A549 (cell line): ENCODE measurements around the gene TBC1D1. TPM values are rescaled to one million over a fixed set of nuclear protein-coding genes. Genes with fewer than 3 reads are reported as not detected.

Source experiments
- ATAC-seq, 2 experiments: fragments of 200-7000 bp in 1 of 2; fragments of >200 bp in 1 of 2; cut with Nextera tagmentation in 1 of 2; cut with Tn5 transposase in 1 of 2; 3 replicates each; pipeline versions ENCODE4 v1.8.0 to v1.9.1; 2018 to 2020; ENCODE audit warnings: mild to moderate bottlenecking in 1 of 2, moderate library complexity in 1 of 2
- CTCF ChIA-PET: fragments of 300-600 bp; sonication (Branson Sonifier 250); formaldehyde crosslinking; extraction: SDS; loops from one replicate; lab custom pipeline; 2021; ENCODE audit warnings: antibody characterized with exemption, inconsistent platforms; lab: Yijun Ruan, JAX
- POLR2A ChIA-PET: fragments of 350-600 bp; formaldehyde crosslinking; extraction: SDS; loops from one replicate; lab custom pipeline; 2021; ENCODE audit warnings: antibody characterized with exemption, inconsistent platforms; lab: Yijun Ruan, JAX
- DNase-seq, 2 experiments: peaks; one replicate each; pipeline versions ENCODE4 v3.0.0 to v3.0.0-alpha.2; 2011 to 2016; ENCODE audit warnings: low read depth in 1 of 2, low spot score in 1 of 2
- FAIRE-seq: peaks from 2 replicates; lab custom pipeline; 2011; peaks lifted over from hg19 to GRCh38; lab: Jason Lieb, UNC
- H3K27ac ChIP-seq, 2 experiments: fragments of >200 bp; sonication (Bioruptor Twin); formaldehyde crosslinking; 3 replicates each; pipeline ENCODE4 v1.5.1; 2016 to 2017
- H3K4me1 ChIP-seq: fragments of >200 bp; sonication (Bioruptor Twin); formaldehyde crosslinking; 3 replicates; pipeline ENCODE4 v1.6.1; 2016
- H3K4me2 ChIP-seq: fragments of >200 bp; sonication (Bioruptor Twin); formaldehyde crosslinking; 3 replicates; pipeline ENCODE4 v1.6.1; 2016
- H3K4me3 ChIP-seq: fragments of >200 bp; sonication (Bioruptor Twin); formaldehyde crosslinking; 3 replicates; pipeline ENCODE4 v1.5.1; 2016
- H3K9me3 ChIP-seq: fragments of >200 bp; sonication (Bioruptor Twin); formaldehyde crosslinking; 3 replicates; pipeline ENCODE4 v1.6.1; 2016
- ATOH8 ChIP-seq: fragments of 250-450 bp; sonication (Bioruptor Pico); IDR thresholded peaks from 2 replicates; pipeline ENCODE4 v1.5.0; 2020; ENCODE audit warnings: low read depth, mild to moderate bottlenecking, moderate library complexity
- BHLHE40 ChIP-seq: IDR thresholded peaks from 2 replicates; pipeline ENCODE4 v1.6.1; 2012; ENCODE audit warnings: low read depth, low read length, inconsistent platforms
- CBX8 ChIP-seq: fragments of 200-600 bp; sonication (generic); IDR thresholded peaks from 2 replicates; pipeline ENCODE4 v1.6.1; 2016
- CEBPB ChIP-seq, 2 experiments: fragments of >200 bp in 1 of 2; sonication (Bioruptor Twin) in 1 of 2; formaldehyde crosslinking in 1 of 2; IDR thresholded peaks; 2 replicates each; pipeline ENCODE4 v1.6.1; 2012 to 2016
- FOXS1 ChIP-seq: fragments of 250-450 bp; sonication (Bioruptor Pico); IDR thresholded peaks from 2 replicates; pipeline ENCODE4 v1.5.0; 2020; ENCODE audit warnings: mild to moderate bottlenecking, moderate library complexity
- HES2 ChIP-seq: fragments of >200 bp; sonication (Bioruptor Twin); formaldehyde crosslinking; IDR thresholded peaks from 2 replicates; pipeline ENCODE4 v1.6.1; 2016
- HEYL ChIP-seq: fragments of 250-450 bp; sonication (Bioruptor Pico); IDR thresholded peaks from 2 replicates; pipeline ENCODE4 v1.8.0; 2021; ENCODE audit warnings: mild to moderate bottlenecking, moderate library complexity
- HMGXB4 ChIP-seq: fragments of 250-450 bp; sonication (Bioruptor Pico); IDR thresholded peaks from 2 replicates; pipeline ENCODE4 v1.5.0; 2021; ENCODE audit warnings: mild to moderate bottlenecking, moderate library complexity, borderline replicate concordance
- HOXB5 ChIP-seq: fragments of 250-450 bp; sonication (Bioruptor Pico); IDR thresholded peaks from 2 replicates; pipeline ENCODE4 v1.5.0; 2020; ENCODE audit warnings: mild to moderate bottlenecking, moderate library complexity
- JUN ChIP-seq, 2 experiments: fragments of >200 bp; sonication (Bioruptor Twin); formaldehyde crosslinking; IDR thresholded peaks; 2 replicates in 1 of 2; 3 replicates in 1 of 2; pipeline ENCODE4 v1.6.1; 2016 to 2017
- JUNB ChIP-seq: fragments of >200 bp; sonication (Bioruptor Twin); formaldehyde crosslinking; IDR thresholded peaks from 2 replicates; pipeline ENCODE4 v1.6.1; 2016
- MAX ChIP-seq: IDR thresholded peaks from 2 replicates; pipeline ENCODE4 v1.6.1; 2012
- PBX3 ChIP-seq: IDR thresholded peaks from 2 replicates; pipeline ENCODE4 v1.6.1; 2012
- POLR2A ChIP-seq: IDR thresholded peaks from 2 replicates; pipeline ENCODE4 v1.6.1; 2012; ENCODE audit warnings: mild to moderate bottlenecking, low read length
- RAD21 ChIP-seq, 2 experiments: fragments of >200 bp in 1 of 2; sonication (Bioruptor Twin) in 1 of 2; formaldehyde crosslinking in 1 of 2; IDR thresholded peaks in 1 of 2; conservative IDR thresholded peaks in 1 of 2; 2 replicates in 1 of 2; 3 replicates in 1 of 2; pipeline ENCODE4 v1.6.1; 2012 to 2018; ENCODE audit warnings: inconsistent platforms in 1 of 2
- RARB ChIP-seq: fragments of 250-450 bp; sonication (Bioruptor Pico); IDR thresholded peaks from 2 replicates; pipeline ENCODE4 v1.8.0; 2021; ENCODE audit warnings: mild to moderate bottlenecking, moderate library complexity
- REST ChIP-seq: fragments of 200-600 bp; sonication (generic); IDR thresholded peaks from 2 replicates; pipeline ENCODE4 v1.6.1; 2016; ENCODE audit warnings: antibody characterized with exemption, mild to moderate bottlenecking, moderate library complexity
- RFX5 ChIP-seq: fragments of 450-650 bp; IDR thresholded peaks from 2 replicates; pipeline ENCODE4 v1.7.1; 2014; ENCODE audit warnings: antibody characterized with exemption, mild to moderate bottlenecking, moderate library complexity
- SREBF2 ChIP-seq: fragments of 450-650 bp; IDR thresholded peaks from 2 replicates; pipeline ENCODE4 v1.6.1; 2014; ENCODE audit warnings: mild to moderate bottlenecking, moderate library complexity
- USF2 ChIP-seq: fragments of 450-650 bp; IDR thresholded peaks from 2 replicates; pipeline ENCODE4 v1.6.1; 2014; ENCODE audit warnings: antibody characterized with exemption
- ZFP36 ChIP-seq: fragments of 450-650 bp; IDR thresholded peaks from 2 replicates; pipeline ENCODE4 v1.6.1; 2014; ENCODE audit warnings: borderline replicate concordance; ENCODE audit not compliant: partially characterized antibody
- WGBS: methylation state at CpG from one replicate; pipeline ENCODE4 v1.1.6; 2017; ENCODE audit errors: missing lambda C conversion rate; 5-methylcytosine and 5-hydroxymethylcytosine counted together
- polyA plus RNA-seq, 4 experiments: library from polyadenylated mRNA; depleted of rRNA in 3 of 4; stranded (reverse); fragments of >200 nt; fragmentation: RNase III in 1 of 4; extraction: RNeasy Plus Mini Kit Qiagen cat#74134 plus additional on column Dnase treatment in 1 of 4; gene quantifications; 2 replicates in 3 of 4; 3 replicates in 1 of 4; pipeline ENCODE4 v1.2.3, GENCODE V29; 2011 to 2017

TBC1D1 gene
- polyA plus RNA-seq, 2 of the 4 experiments (the other 2 are of a cell fraction) = 26.5 to 28.5 TPM

- ATAC-seq = no peak
- no peaks in the 10 kb centered on the region for H3K4me1 ChIP-seq
- TF ChIP-seq RAD21 (conservative IDR thresholded peaks at IDR 0.05 in 1 of 2, IDR thresholded peaks at IDR 0.05 in 1 of 2) (no peak), RARB (no peak), JUN (IDR thresholded peaks at IDR 0.05) (no peak), FOXS1 (CRISPR knock-in tag) (no peak), HMGXB4 (CRISPR knock-in tag) (no peak), REST (no peak), ATOH8 (CRISPR knock-in tag) (no peak), BHLHE40 (no peak), JUNB (no peak), CBX8 (no peak), CEBPB (IDR thresholded peaks at IDR 0.05) (no peak), MAX (no peak), ZFP36 (no peak), HOXB5 (CRISPR knock-in tag) (no peak), SREBF2 (no peak), HES2 (no peak), RFX5 (no peak), POLR2A (no peak)
- no peaks in the 10 kb centered on the region for H3K9me3 ChIP-seq
- WGBS = 83% methylated on average over 4 of the region's 4 CpGs
- POLR2A ChIA-PET = no interaction called here
- H3K4me2 ChIP-seq = no peak overlapping the region
- FAIRE-seq = no peak
- DNase-seq = no peak
- no peak overlapping the region for H3K4me3 ChIP-seq
- no peak overlapping the region for H3K27ac ChIP-seq
- CTCF ChIA-PET = interaction anchor here (1.0 to 1.4 kb wide), 2 partner anchors 13 to 658 kb away, joined by 3 read pairs; no protein-coding TSS in a partner anchor
Measured at GRCh38 chr4:38101563-38101962, 210.7 kb downstream of the TBC1D1 start.

- H3K4me2 ChIP-seq = no peak overlapping the region
- ATAC-seq = no peak
- TF ChIP-seq USF2 (no peak), HOXB5 (CRISPR knock-in tag) (no peak), MAX (no peak), ATOH8 (CRISPR knock-in tag) (no peak), PBX3 (no peak), HEYL (no peak)
- WGBS = 86% methylated on average over 7 of the region's 7 CpGs
- POLR2A ChIA-PET = no interaction called here
- DNase-seq = no peak
- CTCF ChIA-PET = no interaction called here
- no peak overlapping the region for H3K27ac ChIP-seq
- no peaks in the 10 kb centered on the region for H3K4me1 ChIP-seq
- no peaks in the 10 kb centered on the region for H3K9me3 ChIP-seq
- no peak overlapping the region for H3K4me3 ChIP-seq
- FAIRE-seq = no peak
Measured at GRCh38 chr4:38102957-38103588, 212.2 kb downstream of the TBC1D1 start.
